CD4-positive, alpha-beta T cell (primary cell): Measurements from ENCODE around the gene BPIFB2. TPM values are rescaled to one million over a fixed set of nuclear protein-coding genes. Genes with fewer than 3 reads are reported as not detected.

Source experiments
- ATAC-seq: fragments of 200-7000 bp; cut with Tn5 transposase; one replicate; pipeline ENCODE4 v1.10.0; 2022; ENCODE audit warnings: mild to moderate bottlenecking; ENCODE audit not compliant: poor library complexity
- CTCF ChIA-PET: fragments of 350-600 bp; sonication (Branson Sonifier 250); formaldehyde crosslinking; loops from one replicate; lab custom pipeline; 2021; ENCODE audit warnings: antibody characterized with exemption, inconsistent platforms; lab: Charles Lee
- POLR2A ChIA-PET: fragments of 350-600 bp; sonication (Branson Sonifier 250); formaldehyde crosslinking; loops from one replicate; lab custom pipeline; 2021; ENCODE audit warnings: antibody characterized with exemption, inconsistent platforms; lab: Charles Lee
- DNase-seq, 14 experiments: peaks; one replicate each; pipeline ENCODE4 v3.0.0-alpha.2; 2013 to 2020; ENCODE audit warnings: mixed read lengths in 2 of 14
- H3K27ac ChIP-seq, 2 donors: one replicate each; pipeline versions ENCODE4 v1.5.1 to v1.7.0; 2013; ENCODE audit warnings: low read length in 2 of 2, low read depth in 1 of 2, mild to moderate bottlenecking in 1 of 2
- H3K27me3 ChIP-seq, 2 experiments: 1 replicate in 1 of 2; 2 replicates in 1 of 2; pipeline versions ENCODE4 v1.6.1 to v1.7.0; 2013; ENCODE audit warnings: low read length in 2 of 2, control low read depth in 1 of 2, mild to moderate bottlenecking in 1 of 2, moderate library complexity in 1 of 2; ENCODE audit not compliant: insufficient read depth in 2 of 2, control insufficient read depth in 1 of 2
- H3K36me3 ChIP-seq: one replicate; pipeline ENCODE4 v1.6.1; 2013; ENCODE audit warnings: low read length, control low read depth; ENCODE audit not compliant: insufficient read depth
- H3K4me1 ChIP-seq: one replicate; pipeline ENCODE4 v1.6.1; 2013; ENCODE audit warnings: low read length, control low read depth; ENCODE audit not compliant: insufficient read depth
- H3K4me3 ChIP-seq: one replicate; pipeline ENCODE4 v1.5.1; 2013; ENCODE audit warnings: mild to moderate bottlenecking, low read length, moderate library complexity
- H3K9me3 ChIP-seq, 2 experiments: 1 replicate in 1 of 2; 2 replicates in 1 of 2; pipeline versions ENCODE4 v1.6.1 to v1.7.0; 2013; ENCODE audit warnings: low read length in 2 of 2, mild to moderate bottlenecking in 2 of 2, control low read depth in 1 of 2, moderate library complexity in 1 of 2; ENCODE audit not compliant: control insufficient read depth in 1 of 2, insufficient read depth in 1 of 2
- H3K27ac Mint-ChIP-seq: one replicate; pipeline ENCODE4 v1.8.0; 2020; ENCODE audit warnings: mixed read lengths
- H3K27me3 Mint-ChIP-seq: one replicate; pipeline ENCODE4 v1.8.0; 2021; ENCODE audit warnings: mixed read lengths
- H3K36me3 Mint-ChIP-seq: one replicate; pipeline ENCODE4 v1.8.0; 2021; ENCODE audit warnings: low read depth, mixed read lengths
- H3K4me1 Mint-ChIP-seq: one replicate; pipeline ENCODE4 v1.8.0; 2021; ENCODE audit warnings: low read depth, mixed read lengths
- H3K4me3 Mint-ChIP-seq: one replicate; pipeline ENCODE4 v1.8.0; 2020; ENCODE audit warnings: mild to moderate bottlenecking, mixed read lengths
- H3K9me3 Mint-ChIP-seq: one replicate; pipeline ENCODE4 v1.8.0; 2020; ENCODE audit warnings: mixed read lengths
- CTCF ChIP-seq: fragments of 200-600 bp; IDR thresholded peaks from one replicate; pipeline ENCODE4 v1.8.0; 2022; ENCODE audit warnings: antibody characterized with exemption, mild to moderate bottlenecking
- intact Hi-C, 2 experiments: fragments of 100-400 bp; cut with DNase I in 1 of 2; cut with micrococcal nuclease in 1 of 2; formaldehyde crosslinking; loops; one replicate each; pipeline versions ENCODE4 v1.15.1 to v1.9.0; 2023 to 2025; cut with DNase I, micrococcal nuclease
- total RNA-seq, 174 experiments: library from RNA in 2 of 174; stranded (reverse) in 2 of 174; gene quantifications; one replicate each; pipeline ENCODE4 v1.2.3 and lab custom pipeline; 2021 to 2026

Gene BPIFB2
- total RNA-seq, 2 experiments from 2014 or later, result not detected

GRCh38 chr20:32978009-32978335, 29.5 kb upstream of the BPIFB2 start:
- Mint-ChIP-seq H3K9me3 (peaks cover 3% of the 10 kb centered on the region), H3K4me1 (peaks cover 32% of the 10 kb centered on the region), H3K4me3 (no peak overlapping the region), H3K27ac (no peak overlapping the region), H3K27me3 (no peaks in the 10 kb centered on the region), H3K36me3 (peaks cover 5% of the 10 kb centered on the region)
- intact Hi-C loops, result no loop called here
- DNase-seq (peak in 2 of 14 experiments; percentile 10 to 28), ATAC-seq (no peak)
- Histone ChIP-seq H3K9me3 (peaks cover 16 to 34% of the 10 kb centered on the region in 2 experiments), H3K36me3 (no peaks in the 10 kb centered on the region), H3K4me3 (no peak overlapping the region), H3K27ac (no peak overlapping the region), H3K27me3 (no peaks in the 10 kb centered on the region), H3K4me1 (peaks cover 61% of the 10 kb centered on the region)
- CTCF ChIA-PET, result interaction anchor here (1.8 kb wide), 1 partner anchor 32 kb away, joined by 5 read pairs; no protein-coding TSS in a partner anchor
- POLR2A ChIA-PET, result no interaction called here
- no peak for TF ChIP-seq CTCF

DNA sequence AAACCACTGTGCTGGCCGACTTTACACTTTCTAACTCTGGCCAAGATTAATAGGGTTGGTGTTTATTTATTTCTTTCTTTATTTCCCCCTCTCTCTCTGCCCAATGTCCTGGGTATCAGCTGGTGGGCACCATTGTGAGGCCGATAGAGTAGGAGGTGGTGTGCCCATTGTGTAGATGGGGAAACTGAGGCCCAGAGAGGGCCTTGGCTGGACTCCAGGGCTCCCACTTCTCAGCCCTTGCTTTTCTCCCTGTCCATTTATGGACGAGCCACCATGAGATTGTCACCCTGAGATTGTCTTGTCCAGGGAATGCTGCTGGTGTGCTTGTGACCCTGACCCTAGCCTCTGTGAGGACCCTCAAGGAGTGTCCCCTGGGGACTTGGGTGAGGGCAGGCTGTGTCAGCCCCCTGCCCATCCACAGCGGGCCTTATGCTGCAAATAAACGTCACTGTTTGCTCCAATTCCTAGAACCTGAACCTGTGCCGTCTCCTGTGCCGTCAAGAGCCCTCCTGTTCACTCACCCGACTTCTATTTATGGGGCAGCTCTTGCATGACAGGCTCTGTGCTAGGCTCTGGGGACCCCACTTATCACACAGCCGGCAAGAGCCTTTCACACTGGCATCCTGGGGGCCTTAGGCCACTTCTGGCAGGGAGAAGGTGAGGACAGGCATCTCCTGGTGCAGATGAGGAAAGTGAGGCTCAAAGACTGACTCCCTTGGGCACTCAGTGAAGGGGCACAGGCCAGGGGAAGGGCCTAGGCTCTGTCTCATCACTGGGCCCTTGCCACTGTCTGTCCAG, 28.1 kb upstream of the BPIFB2 start:
- peak in 1 of 14 experiments; percentile 27 for DNase-seq
- Mint-ChIP-seq H3K9me3 (peaks cover 3% of the 10 kb centered on the region), H3K27me3 (no peaks in the 10 kb centered on the region), H3K4me1 (peaks cover 44% of the 10 kb centered on the region), H3K36me3 (peaks cover 5% of the 10 kb centered on the region), H3K4me3 (no peak overlapping the region), H3K27ac (peak overlapping the region; percentile 21)
- no peaks in the 10 kb centered on the region for H3K27me3 ChIP-seq
- no peak for ATAC-seq
- POLR2A ChIA-PET, result no interaction called here
- no peak overlapping the region for H3K27ac ChIP-seq
- H3K9me3 ChIP-seq, result peaks cover 16 to 34% of the 10 kb centered on the region in 2 experiments
- peaks cover 46% of the 10 kb centered on the region for H3K4me1 ChIP-seq
- no peaks in the 10 kb centered on the region for H3K36me3 ChIP-seq
- intact Hi-C loops, result no loop called here
- no peak overlapping the region for H3K4me3 ChIP-seq
- no peak for TF ChIP-seq CTCF
- CTCF ChIA-PET, result no interaction called here

- Histone ChIP-seq H3K4me3 (no peak overlapping the region), H3K4me1 (peaks cover 38% of the 10 kb centered on the region), H3K27ac (no peak overlapping the region), H3K36me3 (no peaks in the 10 kb centered on the region), H3K27me3 (no peaks in the 10 kb centered on the region), H3K9me3 (peaks cover 16 to 34% of the 10 kb centered on the region in 2 experiments)
- peaks cover 46% of the 10 kb centered on the region for H3K4me1 Mint-ChIP-seq
- CTCF ChIA-PET, result no interaction called here
- peaks cover 5% of the 10 kb centered on the region for H3K36me3 Mint-ChIP-seq
- DNase-seq (no peak), ATAC-seq (no peak)
- POLR2A ChIA-PET, result no interaction called here
- H3K9me3 Mint-ChIP-seq, result peaks cover 3% of the 10 kb centered on the region
- intact Hi-C loops, result no loop called here
- no peaks in the 10 kb centered on the region for H3K27me3 Mint-ChIP-seq
- H3K4me3 Mint-ChIP-seq, result no peak overlapping the region
- TF ChIP-seq CTCF, result no peak
- no peak overlapping the region for H3K27ac Mint-ChIP-seq
Observed at GRCh38 chr20:32980131-32980941, 27.2 kb upstream of the BPIFB2 start.
